NOMO-1 treated with DMSO at 0.1 percent for 48 hours (cell line): ENCODE measurements around the gene ITPR1.
A peak's percentile ranks its signal among the peaks of the same experiment; 100 is the strongest.

Experiments
- DNase-seq: peaks from one replicate; lab custom pipeline; 2025; ENCODE audit not compliant: unreplicated experiment; lab: John Stamatoyannopoulos, UW

ITPR1 gene

GRCh38 chr3:4820296-4821121, 327.4 kb downstream of the ITPR1 start:
- DNase-seq = no peak

- DNase-seq = no peak
Observed at GRCh38 chr3:4821338-4821737, 328.2 kb downstream of the ITPR1 start.

GRCh38 chr3:4821975-4822374, 328.8 kb downstream of the ITPR1 start:
- DNase-seq = no peak

- DNase-seq = no peak
Observed at GRCh38 chr3:4822568-4822967, 329.4 kb downstream of the ITPR1 start.

GRCh38 chr3:4823385-4823784, 330.2 kb downstream of the ITPR1 start:
- DNase-seq = no peak

- no peak for DNase-seq
Observed at GRCh38 chr3:4823986-4824925, 331.1 kb downstream of the ITPR1 start.

- peak; percentile 44 for DNase-seq
Observed at GRCh38 chr3:4824926-4825325, 331.8 kb downstream of the ITPR1 start.

- peak; percentile 47 for DNase-seq
Observed at GRCh38 chr3:4825436-4826236, 332.5 kb downstream of the ITPR1 start.

GRCh38 chr3:4826237-4827100, 333.3 kb downstream of the ITPR1 start:
- no peak for DNase-seq

GRCh38 chr3:4827767-4828166, 334.6 kb downstream of the ITPR1 start:
- peak; percentile 5 for DNase-seq

- DNase-seq = peak; percentile 36
Observed at GRCh38 chr3:4828279-4829030, 335.3 kb downstream of the ITPR1 start.

GRCh38 chr3:4829031-4829394, 335.9 kb downstream of the ITPR1 start:
- DNase-seq = no peak

- no peak for DNase-seq
Observed at GRCh38 chr3:4830586-4830914, 337.4 kb downstream of the ITPR1 start.

GRCh38 chr3:4831580-4831950, 338.4 kb downstream of the ITPR1 start:
- DNase-seq = no peak

- DNase-seq = no peak
Observed at GRCh38 chr3:4833471-4833870, 340.3 kb downstream of the ITPR1 start.

GRCh38 chr3:4834403-4834866, 341.3 kb downstream of the ITPR1 start:
- peak; percentile 9 for DNase-seq

GRCh38 chr3:4835616-4836043, 342.5 kb downstream of the ITPR1 start:
- DNase-seq = no peak

GRCh38 chr3:4836516-4836915, 343.4 kb downstream of the ITPR1 start:
- no peak for DNase-seq

GRCh38 chr3:4837374-4837930, 344.3 kb downstream of the ITPR1 start:
- DNase-seq = no peak
